Epithelial cell of esophagus (primary cell): ENCODE measurements around the gene PCDHA7.
"Not testable (repeated sequence)": the region's sequence is repeated elsewhere in the genome, so short reads cannot be mapped to it uniquely, and the experiment has no call there.

Source experiments
- DNase-seq: peaks from one replicate; pipeline ENCODE4 v3.0.0; 2010; ENCODE audit warnings: low read depth
- H3K4me3 ChIP-seq: 2 replicates; pipeline ENCODE4 v1.5.1; 2011; ENCODE audit warnings: mild to moderate bottlenecking, low read length, control low read depth
- CTCF ChIP-seq: IDR thresholded peaks from 2 replicates; pipeline ENCODE4 v1.5.1; 2011; ENCODE audit warnings: low read depth, mild to moderate bottlenecking, low read length, control low read depth, inconsistent platforms; ENCODE audit not compliant: insufficient read depth; ENCODE audit errors: missing control alignments

PCDHA7 gene

GRCh38 chr5:140796718-140797095 is 37.4 kb upstream of the PCDHA7 start:
- H3K4me3 ChIP-seq: no peak overlapping the region
- DNase-seq: no peak
- no peak for TF ChIP-seq CTCF

- peak; percentile 10 for DNase-seq
- no peak within 1 kb of the TSS for H3K4me3 ChIP-seq
- no peak for TF ChIP-seq CTCF
Measured at GRCh38 chr5:140800816-140801493, 33.1 kb upstream of the PCDHA7 start, which contains the start of gene PCDHA3. Gene PCDHA3 (plus strand): TSS chr5:140801057.

GRCh38 chr5:140801494-140801841 is 32.6 kb upstream of the PCDHA7 start:
- TF ChIP-seq CTCF: no peak
- H3K4me3 ChIP-seq: no peak overlapping the region
- DNase-seq: no peak

- DNase-seq, H3K4me3 ChIP-seq: not testable (repeated sequence)
Measured at GRCh38 chr5:140802381-140802780, 31.7 kb upstream of the PCDHA7 start.

GRCh38 chr5:140802781-140803271 is 31.2 kb upstream of the PCDHA7 start:
- H3K4me3 ChIP-seq: no peak overlapping the region
- no peak for TF ChIP-seq CTCF

GRCh38 chr5:140806834-140807775 is 27.0 kb upstream of the PCDHA7 start, which contains the start of gene PCDHA4:
Gene PCDHA4 (plus strand): TSS chr5:140807068.
- H3K4me3 ChIP-seq: no peak within 1 kb of the TSS
- TF ChIP-seq CTCF: peak; percentile 4
- no peak for DNase-seq

More at GRCh38 chr5:140802781-140803271, 31.2 kb upstream of the PCDHA7 start:
- no peak for DNase-seq

- H3K4me3 ChIP-seq, DNase-seq: not testable (repeated sequence)
Measured at GRCh38 chr5:140808241-140808888, 25.7 kb upstream of the PCDHA7 start.
